ENCODE measurements around the gene LAMB3.
A peak's percentile ranks its signal among the peaks of the same experiment; 100 is the strongest.

The LAMB3 gene

GRCh38 chr1:209691237-209691636 is 39.0 kb upstream of the LAMB3 start:
- CTCF ChIA-PET, result interaction anchor here (1.0 to 6.2 kb wide), 12 partner anchors 8 to 125 kb away, joined by 3 to 26 read pairs (median 4); partner anchors contain the start of gene CAMK1G
- Histone ChIP-seq H3K4me3 (ENCODE audit: control insufficient read depth in 1 of 7, extremely low read depth in 1 of 7, insufficient read depth in 4 of 7, low read depth in 2 of 7, low read length in 6 of 7) (no peak overlapping the region), H3K4me1 (ENCODE audit: control extremely low read depth in 1 of 4, control insufficient read depth in 4 of 4, insufficient read depth in 4 of 4, low read length in 3 of 4) (no peaks in the 10 kb centered on the region), H3K27ac (ENCODE audit: insufficient read depth in 1 of 2, low read depth in 1 of 2, low read length in 2 of 2, poor library complexity in 1 of 2, severe bottlenecking in 2 of 2) (no peak overlapping the region), H3K36me3 (ENCODE audit: control insufficient read depth in 4 of 4, insufficient read depth in 4 of 4, low read length in 3 of 4) (no peaks in the 10 kb centered on the region), H3K27me3 (replicated peaks in 2 of 5; ENCODE audit: control insufficient read depth in 4 of 5, insufficient read depth in 5 of 5, low read length in 4 of 5) (peaks cover 2 to 10% (median 5%) of the 10 kb centered on the region in 5 experiments), H3K9me3 (ENCODE audit: control extremely low read depth in 1 of 5, control insufficient read depth in 4 of 5, insufficient read depth in 2 of 5, low read depth in 1 of 5, low read length in 4 of 5) (no peaks in the 10 kb centered on the region)
- POLR2A ChIA-PET, result no interaction called here
- WGBS (ENCODE audit: insufficient coverage), result no CpG with 5 or more reads among the region's 3 CpGs
- DNase-seq, result no peak

GRCh38 chr1:209689477-209689876 is 37.3 kb upstream of the LAMB3 start:
- H3K4me3 ChIP-seq (ENCODE audit: control insufficient read depth in 1 of 7, extremely low read depth in 1 of 7, insufficient read depth in 4 of 7, low read depth in 2 of 7, low read length in 6 of 7), result no peak overlapping the region

GRCh38 chr1:209688746-209689234 is 36.6 kb upstream of the LAMB3 start:
- POLR2A ChIA-PET, result no interaction called here
- DNase-seq, result no peak
- CTCF ChIA-PET, result interaction anchor here (1.0 to 6.2 kb wide), 9 partner anchors 8 to 125 kb away, joined by 3 to 26 read pairs (median 6); partner anchors contain the start of gene G0S2
- Histone ChIP-seq H3K4me3 (ENCODE audit: control insufficient read depth in 1 of 7, extremely low read depth in 1 of 7, insufficient read depth in 4 of 7, low read depth in 2 of 7, low read length in 6 of 7) (no peak overlapping the region), H3K27ac (ENCODE audit: insufficient read depth in 1 of 2, low read depth in 1 of 2, low read length in 2 of 2, poor library complexity in 1 of 2, severe bottlenecking in 2 of 2) (no peak overlapping the region), H3K9me3 (ENCODE audit: control extremely low read depth in 1 of 5, control insufficient read depth in 4 of 5, insufficient read depth in 2 of 5, low read depth in 1 of 5, low read length in 4 of 5) (no peaks in the 10 kb centered on the region), H3K4me1 (ENCODE audit: control extremely low read depth in 1 of 4, control insufficient read depth in 4 of 4, insufficient read depth in 4 of 4, low read length in 3 of 4) (peaks cover 0 to 8% (median 5%) of the 10 kb centered on the region in 4 experiments), H3K36me3 (ENCODE audit: control insufficient read depth in 4 of 4, insufficient read depth in 4 of 4, low read length in 3 of 4) (no peaks in the 10 kb centered on the region), H3K27me3 (replicated peaks in 2 of 5; ENCODE audit: control insufficient read depth in 4 of 5, insufficient read depth in 5 of 5, low read length in 4 of 5) (peaks cover 2 to 13% (median 9%) of the 10 kb centered on the region in 5 experiments)
- no CpG with 5 or more reads among the region's 1 CpG for WGBS (ENCODE audit: insufficient coverage)

More at GRCh38 chr1:209689477-209689876, 37.3 kb upstream of the LAMB3 start:
- no peaks in the 10 kb centered on the region for H3K36me3 ChIP-seq (ENCODE audit: control insufficient read depth in 4 of 4, insufficient read depth in 4 of 4, low read length in 3 of 4)
- peaks cover 2 to 13% (median 7%) of the 10 kb centered on the region in 5 experiments for H3K27me3 ChIP-seq (replicated peaks in 2 of 5; ENCODE audit: control insufficient read depth in 4 of 5, insufficient read depth in 5 of 5, low read length in 4 of 5)
- ChIA-PET POLR2A (no interaction called here), CTCF (interaction anchor here (1.0 to 6.2 kb wide), 7 partner anchors 19 to 126 kb away, joined by 3 to 26 read pairs (median 3); no protein-coding TSS in a partner anchor)
- WGBS (ENCODE audit: insufficient coverage), result 70% methylated on average over 4 of the region's 4 CpGs
- H3K4me1 ChIP-seq (ENCODE audit: control extremely low read depth in 1 of 4, control insufficient read depth in 4 of 4, insufficient read depth in 4 of 4, low read length in 3 of 4), result peaks cover 0 to 8% (median 5%) of the 10 kb centered on the region in 4 experiments
- peak in 2 of 3 donors; percentile 11 to 27 for DNase-seq
- no peaks in the 10 kb centered on the region for H3K9me3 ChIP-seq (ENCODE audit: control extremely low read depth in 1 of 5, control insufficient read depth in 4 of 5, insufficient read depth in 2 of 5, low read depth in 1 of 5, low read length in 4 of 5)
- no peak overlapping the region for H3K27ac ChIP-seq (ENCODE audit: insufficient read depth in 1 of 2, low read depth in 1 of 2, low read length in 2 of 2, poor library complexity in 1 of 2, severe bottlenecking in 2 of 2)

GRCh38 chr1:209686322-209686721 is 34.1 kb upstream of the LAMB3 start:
- Histone ChIP-seq H3K27ac (ENCODE audit: insufficient read depth in 1 of 2, low read depth in 1 of 2, low read length in 2 of 2, poor library complexity in 1 of 2, severe bottlenecking in 2 of 2) (no peak overlapping the region), H3K4me1 (ENCODE audit: control extremely low read depth in 1 of 4, control insufficient read depth in 4 of 4, insufficient read depth in 4 of 4, low read length in 3 of 4) (peaks cover 0 to 8% (median 5%) of the 10 kb centered on the region in 4 experiments), H3K4me3 (ENCODE audit: control insufficient read depth in 1 of 7, extremely low read depth in 1 of 7, insufficient read depth in 4 of 7, low read depth in 2 of 7, low read length in 6 of 7) (no peak overlapping the region), H3K27me3 (replicated peaks in 2 of 5; ENCODE audit: control insufficient read depth in 4 of 5, insufficient read depth in 5 of 5, low read length in 4 of 5) (peaks cover 3 to 20% (median 13%) of the 10 kb centered on the region in 5 experiments), H3K36me3 (ENCODE audit: control insufficient read depth in 4 of 4, insufficient read depth in 4 of 4, low read length in 3 of 4) (no peaks in the 10 kb centered on the region), H3K9me3 (ENCODE audit: control extremely low read depth in 1 of 5, control insufficient read depth in 4 of 5, insufficient read depth in 2 of 5, low read depth in 1 of 5, low read length in 4 of 5) (peaks cover 0 to 1% (median 0%) of the 10 kb centered on the region in 5 experiments)
- ChIA-PET CTCF (interaction anchor here (0.8 to 1.5 kb wide), 4 partner anchors 33 to 117 kb away, joined by 3 to 5 read pairs (median 4); no protein-coding TSS in a partner anchor), POLR2A (interaction anchor here (1.3 kb wide), 1 partner anchor 11 kb away, joined by 5 read pairs; the partner anchor contains the start of gene G0S2)
- 86% methylated on average over 4 of the region's 4 CpGs for WGBS (ENCODE audit: insufficient coverage)
- DNase-seq, result no peak

GRCh38 chr1:209685821-209686220 is 33.6 kb upstream of the LAMB3 start:
- Histone ChIP-seq H3K4me1 (ENCODE audit: control extremely low read depth in 1 of 4, control insufficient read depth in 4 of 4, insufficient read depth in 4 of 4, low read length in 3 of 4) (peaks cover 0 to 8% (median 5%) of the 10 kb centered on the region in 4 experiments), H3K9me3 (ENCODE audit: control extremely low read depth in 1 of 5, control insufficient read depth in 4 of 5, insufficient read depth in 2 of 5, low read depth in 1 of 5, low read length in 4 of 5) (peaks cover 0 to 1% (median 0%) of the 10 kb centered on the region in 5 experiments), H3K27ac (ENCODE audit: insufficient read depth in 1 of 2, low read depth in 1 of 2, low read length in 2 of 2, poor library complexity in 1 of 2, severe bottlenecking in 2 of 2) (no peak overlapping the region), H3K27me3 (replicated peaks in 2 of 5; ENCODE audit: control insufficient read depth in 4 of 5, insufficient read depth in 5 of 5, low read length in 4 of 5) (peaks cover 3 to 25% (median 16%) of the 10 kb centered on the region in 5 experiments), H3K36me3 (ENCODE audit: control insufficient read depth in 4 of 4, insufficient read depth in 4 of 4, low read length in 3 of 4) (no peaks in the 10 kb centered on the region), H3K4me3 (ENCODE audit: control insufficient read depth in 1 of 7, extremely low read depth in 1 of 7, insufficient read depth in 4 of 7, low read depth in 2 of 7, low read length in 6 of 7) (no peak overlapping the region)
- CTCF ChIA-PET, result interaction anchor here (0.6 to 1.5 kb wide), 7 partner anchors 12 to 117 kb away, joined by 3 to 5 read pairs (median 3); no protein-coding TSS in a partner anchor
- 55% methylated on average over 3 of the region's 4 CpGs for WGBS (ENCODE audit: insufficient coverage)
- DNase-seq, result no peak
- POLR2A ChIA-PET, result interaction anchor here (1.3 kb wide), 1 partner anchor 11 kb away, joined by 5 read pairs; the partner anchor contains the start of gene G0S2

GRCh38 chr1:209678981-209679539 is 26.8 kb upstream of the LAMB3 start:
- H3K9me3 ChIP-seq (ENCODE audit: control extremely low read depth in 1 of 5, control insufficient read depth in 4 of 5, insufficient read depth in 2 of 5, low read depth in 1 of 5, low read length in 4 of 5), result peaks cover 0 to 1% (median 0%) of the 10 kb centered on the region in 5 experiments

More at GRCh38 chr1:209678981-209679539, 26.8 kb upstream of the LAMB3 start:
- H3K4me3 ChIP-seq (ENCODE audit: control insufficient read depth in 1 of 7, extremely low read depth in 1 of 7, insufficient read depth in 4 of 7, low read depth in 2 of 7, low read length in 6 of 7), result no peak overlapping the region
- POLR2A ChIA-PET, result no interaction called here
- peaks cover 0 to 15% (median 12%) of the 10 kb centered on the region in 4 experiments for H3K4me1 ChIP-seq (ENCODE audit: control extremely low read depth in 1 of 4, control insufficient read depth in 4 of 4, insufficient read depth in 4 of 4, low read length in 3 of 4)
- no CpG with 5 or more reads among the region's 4 CpGs for WGBS (ENCODE audit: insufficient coverage)
- no peaks in the 10 kb centered on the region for H3K36me3 ChIP-seq (ENCODE audit: control insufficient read depth in 4 of 4, insufficient read depth in 4 of 4, low read length in 3 of 4)
- CTCF ChIA-PET, result interaction anchor here (1.0 kb wide), 1 partner anchor 97 kb away, joined by 3 read pairs; no protein-coding TSS in a partner anchor
- H3K27me3 ChIP-seq (replicated peaks in 2 of 5; ENCODE audit: control insufficient read depth in 4 of 5, insufficient read depth in 5 of 5, low read length in 4 of 5), result peaks cover 11 to 81% (median 42%) of the 10 kb centered on the region in 5 experiments
- no peak for DNase-seq
- H3K27ac ChIP-seq (ENCODE audit: insufficient read depth in 1 of 2, low read depth in 1 of 2, low read length in 2 of 2, poor library complexity in 1 of 2, severe bottlenecking in 2 of 2), result no peak overlapping the region
